ENCODE data around the gene NGB. TPM values are rescaled to one million over a fixed set of nuclear protein-coding genes. Genes with fewer than 3 reads are reported as not detected.

Gene NGB
- total and polyA plus RNA-seq, 9 of the 15 experiments (the other 6 are each of a cell fraction or from before 2014, with no cell fraction given), result not detected

DNA sequence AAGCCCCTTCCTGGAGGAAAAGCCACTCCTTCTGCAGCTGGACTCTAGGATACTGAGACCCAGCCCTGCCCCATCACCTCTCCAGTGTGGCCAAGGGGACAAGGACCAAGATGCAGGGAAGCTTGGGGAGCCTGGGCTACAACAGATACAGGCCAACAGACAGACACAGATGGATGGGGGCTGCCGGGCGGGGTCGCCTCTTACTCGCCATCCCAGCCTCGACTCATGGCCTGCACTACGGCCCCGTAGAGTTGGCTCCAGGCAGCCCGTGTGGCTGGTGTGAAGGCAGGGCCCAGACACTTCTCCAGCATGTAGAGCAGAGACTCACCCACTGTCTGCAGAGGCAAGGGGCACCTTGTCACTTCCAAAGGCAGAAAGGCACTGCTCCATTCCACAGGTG, 4.7 kb downstream of the NGB start:
- FAIRE-seq, result no peak
- Histone ChIP-seq H3K27ac (ENCODE audit: extremely low read depth, low read depth, low read length) (no peak overlapping the region), H3K27me3 (ENCODE audit: control insufficient read depth in 2 of 2, insufficient read depth in 2 of 2, low read length in 2 of 2) (peaks cover 2 to 57% of the 10 kb centered on the region in 2 experiments; a peak in 4 of 5 replicates), H3K36me3 (ENCODE audit: control insufficient read depth, insufficient read depth, low read length) (no peaks in the 10 kb centered on the region), H3K79me2 (ENCODE audit: control insufficient read depth, insufficient read depth, low read length) (no peaks in the 10 kb centered on the region), H3K9ac (ENCODE audit: insufficient read depth in 1 of 2, low read depth in 2 of 2, low read length in 2 of 2) (no peak overlapping the region), H3K4me1 (replicated peaks in 1 of 2; ENCODE audit: control insufficient read depth in 2 of 2, insufficient read depth in 2 of 2, low read length in 2 of 2) (peaks cover 0 to 13% of the 10 kb centered on the region in 2 experiments; a peak in 2 of 5 replicates), H3K9me3 (replicated peaks; ENCODE audit: control insufficient read depth, insufficient read depth, low read depth, low read length) (no peaks in the 10 kb centered on the region), H3K9me1 (ENCODE audit: control insufficient read depth, insufficient read depth, low read length) (no peaks in the 10 kb centered on the region), H4K20me1 (replicated peaks; ENCODE audit: control insufficient read depth, insufficient read depth, low read length) (no peaks in the 10 kb centered on the region), H3K4me3 (no peak overlapping the region), H2AFZ (ENCODE audit: low read depth, low read length) (no peak overlapping the region), H3K4me2 (ENCODE audit: insufficient read depth, low read length) (no peak overlapping the region)
- POLR2A ChIA-PET, result no interaction called here
- intact Hi-C loops (cut with micrococcal nuclease), result no loop called here
- DNase-seq (ENCODE audit: extremely low read depth in 1 of 4, low spot score in 3 of 4), result no peak
- no peak for ATAC-seq
- in situ Hi-C loops (cut with MboI), result no loop called here
- no TSS peak for BruUV-seq (replicated peaks)
- WGBS (ENCODE audit: insufficient coverage, low coverage, missing lambda C conversion rate), result 0% methylated on average over 2 of the region's 8 CpGs
- CTCF ChIA-PET (ENCODE audit: low intra/inter-chr PET ratio), result no interaction called here
- TF ChIP-seq, protein P1, sequence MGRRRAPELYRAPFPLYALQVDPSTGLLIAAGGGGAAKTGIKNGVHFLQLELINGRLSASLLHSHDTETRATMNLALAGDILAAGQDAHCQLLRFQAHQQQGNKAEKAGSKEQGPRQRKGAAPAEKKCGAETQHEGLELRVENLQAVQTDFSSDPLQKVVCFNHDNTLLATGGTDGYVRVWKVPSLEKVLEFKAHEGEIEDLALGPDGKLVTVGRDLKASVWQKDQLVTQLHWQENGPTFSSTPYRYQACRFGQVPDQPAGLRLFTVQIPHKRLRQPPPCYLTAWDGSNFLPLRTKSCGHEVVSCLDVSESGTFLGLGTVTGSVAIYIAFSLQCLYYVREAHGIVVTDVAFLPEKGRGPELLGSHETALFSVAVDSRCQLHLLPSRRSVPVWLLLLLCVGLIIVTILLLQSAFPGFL (CRISPR knock-in tag; IDR thresholded peaks at IDR 0.05), result no peak
- TF ChIP-seq KDM4B (IDR thresholded peaks at IDR 0.05; ENCODE audit: borderline replicate concordance in 2 of 2, low read depth in 1 of 2) (no peak), CREB1 (IDR thresholded peaks at IDR 0.05) (no peak), CREB1 (CRISPR knock-in tag; IDR thresholded peaks at IDR 0.05) (no peak), DNMT1 (IDR thresholded peaks at IDR 0.05) (no peak), ZBTB17 (CRISPR knock-in tag; IDR thresholded peaks at IDR 0.05) (no peak), SNRNP70 (optimal IDR thresholded peaks at IDR 0.05; ENCODE audit: low read depth, low read length) (no peak), BHLHE40 (IDR thresholded peaks at IDR 0.05; ENCODE audit: low read length) (no peak), ZNF12 (CRISPR knock-in tag; IDR thresholded peaks at IDR 0.05) (no peak), RHOXF2B (CRISPR knock-in tag; conservative IDR thresholded peaks at IDR 0.05) (no peak), ZNF224 (CRISPR knock-in tag; IDR thresholded peaks at IDR 0.05) (no peak)
- TF ChIP-seq, protein P2, sequence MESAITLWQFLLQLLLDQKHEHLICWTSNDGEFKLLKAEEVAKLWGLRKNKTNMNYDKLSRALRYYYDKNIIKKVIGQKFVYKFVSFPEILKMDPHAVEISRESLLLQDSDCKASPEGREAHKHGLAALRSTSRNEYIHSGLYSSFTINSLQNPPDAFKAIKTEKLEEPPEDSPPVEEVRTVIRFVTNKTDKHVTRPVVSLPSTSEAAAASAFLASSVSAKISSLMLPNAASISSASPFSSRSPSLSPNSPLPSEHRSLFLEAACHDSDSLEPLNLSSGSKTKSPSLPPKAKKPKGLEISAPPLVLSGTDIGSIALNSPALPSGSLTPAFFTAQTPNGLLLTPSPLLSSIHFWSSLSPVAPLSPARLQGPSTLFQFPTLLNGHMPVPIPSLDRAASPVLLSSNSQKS (CRISPR knock-in tag; IDR thresholded peaks at IDR 0.05), result no peak
